HEK293 (cell line): ENCODE data around the gene GLRA3.

Experiments used
- CTCF ChIA-PET: fragments of 350-600 bp; formaldehyde crosslinking; extraction: SDS; loops from one replicate; lab custom pipeline; 2021; ENCODE audit warnings: antibody characterized with exemption; lab: Yijun Ruan, JAX
- POLR2A ChIA-PET: fragments of 300-600 bp; formaldehyde crosslinking; extraction: SDS; loops from one replicate; lab custom pipeline; 2020; ENCODE audit warnings: antibody characterized with exemption, inconsistent platforms; lab: Yijun Ruan, JAX
- H3K27ac ChIP-seq: fragments of 200-500 bp; sonication (Bioruptor generic); 2 replicates; pipeline ENCODE4 v1.5.1; 2014; ENCODE audit warnings: low read depth, low read length, control low read depth, inconsistent platforms; ENCODE audit errors: extremely low read depth
- H3K36me3 ChIP-seq, 2 experiments: fragments of 200-500 bp in 1 of 2; sonication (Bioruptor generic) in 1 of 2; 1 replicate in 1 of 2; 2 replicates in 1 of 2; pipeline ENCODE4 v1.5.1; 2014 to 2017; ENCODE audit warnings: inconsistent platforms in 2 of 2, low read length in 2 of 2; ENCODE audit not compliant: control insufficient read depth in 2 of 2, insufficient read depth in 1 of 2
- H3K4me1 ChIP-seq: fragments of 200-500 bp; sonication (Bioruptor generic); 2 replicates; pipeline ENCODE4 v1.5.1; 2014; ENCODE audit warnings: mild to moderate bottlenecking, low read length, inconsistent platforms; ENCODE audit not compliant: control insufficient read depth, insufficient read depth
- H3K4me3 ChIP-seq: 2 replicates; pipeline ENCODE4 v1.5.1; 2011; ENCODE audit warnings: low read depth, mild to moderate bottlenecking, control low read depth, low read length, moderate library complexity
- H3K9me3 ChIP-seq: fragments of 200-500 bp; sonication (Bioruptor generic); 2 replicates; pipeline ENCODE4 v1.5.1; 2014; ENCODE audit warnings: low read depth, low read length, inconsistent platforms; ENCODE audit not compliant: control insufficient read depth, insufficient read depth
- AEBP2 ChIP-seq: fragments of 450-650 bp; formaldehyde crosslinking; IDR thresholded peaks from 2 replicates; pipeline ENCODE4 v1.5.1; 2016; ENCODE audit warnings: missing biosample characterization, missing genetic modification characterization, borderline replicate concordance
- HOXD13 ChIP-seq: sonication (generic); formaldehyde crosslinking; IDR thresholded peaks from 2 replicates; pipeline ENCODE4 v1.8.0; 2022; ENCODE audit warnings: missing genetic modification reagents, borderline replicate concordance
- MEIS1 ChIP-seq: sonication (generic); formaldehyde crosslinking; IDR thresholded peaks from 2 replicates; pipeline ENCODE4 v1.8.1; 2022; ENCODE audit warnings: missing genetic modification reagents, mild to moderate bottlenecking, borderline replicate concordance
- TSHZ1 ChIP-seq: fragments of 450-650 bp; formaldehyde crosslinking; IDR thresholded peaks from 2 replicates; pipeline ENCODE4 v1.5.1; 2016; ENCODE audit warnings: missing biosample characterization, missing genetic modification characterization, borderline replicate concordance
- YY1 ChIP-seq: fragments of 450-650 bp; formaldehyde crosslinking; IDR thresholded peaks from 2 replicates; pipeline ENCODE4 v1.5.1; 2018; ENCODE audit warnings: missing biosample characterization, missing genetic modification characterization
- ZFP37 ChIP-seq: fragments of 450-650 bp; formaldehyde crosslinking; IDR thresholded peaks from 2 replicates; pipeline ENCODE4 v1.5.1; 2016; ENCODE audit warnings: missing biosample characterization, missing genetic modification characterization
- ZFP69B ChIP-seq: fragments of 450-650 bp; formaldehyde crosslinking; IDR thresholded peaks from 2 replicates; pipeline ENCODE4 v1.5.1; 2016; ENCODE audit warnings: missing biosample characterization, missing genetic modification characterization
- ZNF175 ChIP-seq: fragments of 450-650 bp; formaldehyde crosslinking; IDR thresholded peaks from 2 replicates; pipeline ENCODE4 v1.5.1; 2016; ENCODE audit warnings: missing biosample characterization, missing genetic modification characterization
- ZNF248 ChIP-seq: fragments of 450-650 bp; formaldehyde crosslinking; IDR thresholded peaks from 2 replicates; pipeline ENCODE4 v1.5.1; 2017; ENCODE audit warnings: missing biosample characterization, missing genetic modification characterization
- ZNF341 ChIP-seq: fragments of 450-650 bp; formaldehyde crosslinking; IDR thresholded peaks from 2 replicates; pipeline ENCODE4; 2016; ENCODE audit warnings: low read depth, missing biosample characterization, missing genetic modification characterization
- ZNF518A ChIP-seq: fragments of 450-650 bp; formaldehyde crosslinking; conservative IDR thresholded peaks from 2 replicates; pipeline ENCODE4 v1.5.1; 2016; ENCODE audit warnings: low read depth, missing biosample characterization, missing genetic modification characterization
- ZNF560 ChIP-seq: fragments of 450-650 bp; formaldehyde crosslinking; IDR thresholded peaks from 2 replicates; pipeline ENCODE4 v1.5.1; 2017; ENCODE audit warnings: missing biosample characterization, missing genetic modification characterization, borderline replicate concordance
- ZNF664 ChIP-seq: fragments of 450-650 bp; formaldehyde crosslinking; IDR thresholded peaks from 2 replicates; pipeline ENCODE4 v1.5.1; 2016; ENCODE audit warnings: missing biosample characterization, missing genetic modification characterization
- ZNF777 ChIP-seq: fragments of 450-650 bp; formaldehyde crosslinking; IDR thresholded peaks from 2 replicates; pipeline ENCODE4 v1.5.1; 2017; ENCODE audit warnings: missing biosample characterization, missing genetic modification characterization, borderline replicate concordance
- ZNF785 ChIP-seq: fragments of 450-650 bp; formaldehyde crosslinking; IDR thresholded peaks from 2 replicates; pipeline ENCODE4 v1.5.1; 2016; ENCODE audit warnings: missing biosample characterization, missing genetic modification characterization
- ZNF830 ChIP-seq: fragments of 450-650 bp; IDR thresholded peaks from 2 replicates; pipeline ENCODE4 v1.5.0; 2018; ENCODE audit warnings: missing biosample characterization, missing genetic modification characterization, low read depth, mild to moderate bottlenecking, moderate library complexity
- TF ChIP-seq, protein P1 (sequence below): fragments of 450-650 bp; formaldehyde crosslinking; conservative IDR thresholded peaks from 2 replicates; pipeline ENCODE4 v1.5.1; 2016; ENCODE audit warnings: low read depth, missing biosample characterization, missing genetic modification characterization
- TF ChIP-seq, protein P2 (sequence below): fragments of 450-650 bp; formaldehyde crosslinking; IDR thresholded peaks from 2 replicates; pipeline ENCODE4 v1.5.1; 2016; ENCODE audit warnings: missing biosample characterization, missing genetic modification characterization

GLRA3 gene

DNA sequence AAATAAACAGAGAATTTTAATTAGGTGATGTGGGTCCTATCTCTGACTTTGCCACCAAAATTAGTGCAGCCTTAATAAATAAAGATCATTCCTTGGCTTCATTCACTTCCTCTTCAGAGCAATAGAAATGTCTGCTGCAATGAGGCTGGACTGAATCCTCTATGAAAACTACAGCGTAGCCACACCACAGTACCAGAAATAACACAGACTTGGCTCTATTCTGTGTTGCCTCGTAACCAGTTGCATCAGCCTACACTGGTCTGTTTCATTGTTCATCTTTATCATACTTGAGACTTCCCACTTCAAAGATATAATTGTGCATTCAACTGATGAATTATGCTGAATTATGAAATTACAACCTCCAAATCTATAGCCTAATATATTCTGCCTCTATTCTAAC is 15.8 kb downstream of the GLRA3 start (continued):
- TF ChIP-seq, protein P1, sequence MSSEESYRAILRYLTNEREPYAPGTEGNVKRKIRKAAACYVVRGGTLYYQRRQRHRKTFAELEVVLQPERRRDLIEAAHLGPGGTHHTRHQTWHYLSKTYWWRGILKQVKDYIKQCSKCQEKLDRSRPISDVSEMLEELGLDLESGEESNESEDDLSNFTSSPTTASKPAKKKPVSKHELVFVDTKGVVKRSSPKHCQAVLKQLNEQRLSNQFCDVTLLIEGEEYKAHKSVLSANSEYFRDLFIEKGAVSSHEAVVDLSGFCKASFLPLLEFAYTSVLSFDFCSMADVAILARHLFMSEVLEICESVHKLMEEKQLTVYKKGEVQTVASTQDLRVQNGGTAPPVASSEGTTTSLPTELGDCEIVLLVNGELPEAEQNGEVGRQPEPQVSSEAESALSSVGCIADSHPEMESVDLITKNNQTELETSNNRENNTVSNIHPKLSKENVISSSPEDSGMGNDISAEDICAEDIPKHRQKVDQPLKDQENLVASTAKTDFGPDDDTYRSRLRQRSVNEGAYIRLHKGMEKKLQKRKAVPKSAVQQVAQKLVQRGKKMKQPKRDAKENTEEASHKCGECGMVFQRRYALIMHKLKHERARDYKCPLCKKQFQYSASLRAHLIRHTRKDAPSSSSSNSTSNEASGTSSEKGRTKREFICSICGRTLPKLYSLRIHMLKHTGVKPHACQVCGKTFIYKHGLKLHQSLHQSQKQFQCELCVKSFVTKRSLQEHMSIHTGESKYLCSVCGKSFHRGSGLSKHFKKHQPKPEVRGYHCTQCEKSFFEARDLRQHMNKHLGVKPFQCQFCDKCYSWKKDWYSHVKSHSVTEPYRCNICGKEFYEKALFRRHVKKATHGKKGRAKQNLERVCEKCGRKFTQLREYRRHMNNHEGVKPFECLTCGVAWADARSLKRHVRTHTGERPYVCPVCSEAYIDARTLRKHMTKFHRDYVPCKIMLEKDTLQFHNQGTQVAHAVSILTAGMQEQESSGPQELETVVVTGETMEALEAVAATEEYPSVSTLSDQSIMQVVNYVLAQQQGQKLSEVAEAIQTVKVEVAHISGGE: no peak

DNA sequence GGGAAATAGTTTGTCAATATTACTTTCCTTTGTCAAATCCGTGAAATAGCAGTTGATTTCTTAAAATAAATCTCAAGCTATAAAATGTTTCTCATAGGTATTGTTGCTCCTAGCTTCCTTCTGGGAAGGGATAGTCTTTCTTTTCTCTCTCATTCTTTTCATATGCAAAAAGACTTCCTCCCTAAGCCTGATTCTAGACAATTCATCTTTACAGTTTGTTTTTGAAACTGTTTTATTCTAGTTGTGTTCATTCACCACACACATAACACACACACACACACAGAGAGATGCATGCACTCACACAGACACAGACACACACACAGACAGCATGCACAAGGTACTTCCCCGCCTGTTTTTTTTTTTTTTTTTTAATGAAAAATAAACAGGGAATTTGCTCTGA is 18.2 kb downstream of the GLRA3 start:
- no peak overlapping the region for H3K27ac ChIP-seq
- no peak for TF ChIP-seq HOXD13
- TF ChIP-seq ZNF664: no peak
- no peak for TF ChIP-seq ZNF785 (tag by site-specific recombination)
- no peak for TF ChIP-seq AEBP2 (tag by site-specific recombination)
- TF ChIP-seq ZFP69B: no peak
- TF ChIP-seq ZNF175 (tag by site-specific recombination): no peak
- no peak for TF ChIP-seq ZNF560
- TF ChIP-seq, all 188 proteins: peak for 0
- Histone ChIP-seq H3K36me3 (no peaks in the 10 kb centered on the region), H3K4me3 (no peak overlapping the region), H3K9me3 (no peaks in the 10 kb centered on the region), H3K4me1 (no peaks in the 10 kb centered on the region)
- POLR2A ChIA-PET: no interaction called here
- CTCF ChIA-PET: no interaction called here

GRCh38 chr4:174808836-174809235 is 20.2 kb downstream of the GLRA3 start:
- no peak overlapping the region for H3K4me3 ChIP-seq
- POLR2A ChIA-PET: no interaction called here
- no peaks in the 10 kb centered on the region for H3K9me3 ChIP-seq
- H3K36me3 ChIP-seq: no peaks in the 10 kb centered on the region
- TF ChIP-seq YY1 (tag by site-specific recombination) (no peak), ZNF777 (tag by site-specific recombination) (no peak), ZNF518A (no peak), ZNF341 (tag by site-specific recombination) (no peak), ZFP37 (tag by site-specific recombination) (no peak), TSHZ1 (tag by site-specific recombination) (no peak), MEIS1 (CRISPR knock-in tag) (no peak), ZNF830 (no peak), ZNF248 (tag by site-specific recombination) (no peak)
- TF ChIP-seq, protein P2, sequence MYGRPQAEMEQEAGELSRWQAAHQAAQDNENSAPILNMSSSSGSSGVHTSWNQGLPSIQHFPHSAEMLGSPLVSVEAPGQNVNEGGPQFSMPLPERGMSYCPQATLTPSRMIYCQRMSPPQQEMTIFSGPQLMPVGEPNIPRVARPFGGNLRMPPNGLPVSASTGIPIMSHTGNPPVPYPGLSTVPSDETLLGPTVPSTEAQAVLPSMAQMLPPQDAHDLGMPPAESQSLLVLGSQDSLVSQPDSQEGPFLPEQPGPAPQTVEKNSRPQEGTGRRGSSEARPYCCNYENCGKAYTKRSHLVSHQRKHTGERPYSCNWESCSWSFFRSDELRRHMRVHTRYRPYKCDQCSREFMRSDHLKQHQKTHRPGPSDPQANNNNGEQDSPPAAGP (tag by site-specific recombination): no peak
- TF ChIP-seq, all 188 proteins: peak for 0
- CTCF ChIA-PET: interaction anchor here (0.7 to 1.2 kb wide), 2 partner anchors 728 to 1207 kb away, joined by 3 read pairs; no protein-coding TSS in a partner anchor
- Histone ChIP-seq H3K27ac (no peak overlapping the region), H3K4me1 (no peaks in the 10 kb centered on the region)
